CMK (cell line): ENCODE data around the gene ATP13A1.

Experiments used
- DNase-seq: peaks from one replicate; pipeline ENCODE4 v3.0.0-alpha.2; 2010; ENCODE audit warnings: low read depth

The ATP13A1 gene

DNA sequence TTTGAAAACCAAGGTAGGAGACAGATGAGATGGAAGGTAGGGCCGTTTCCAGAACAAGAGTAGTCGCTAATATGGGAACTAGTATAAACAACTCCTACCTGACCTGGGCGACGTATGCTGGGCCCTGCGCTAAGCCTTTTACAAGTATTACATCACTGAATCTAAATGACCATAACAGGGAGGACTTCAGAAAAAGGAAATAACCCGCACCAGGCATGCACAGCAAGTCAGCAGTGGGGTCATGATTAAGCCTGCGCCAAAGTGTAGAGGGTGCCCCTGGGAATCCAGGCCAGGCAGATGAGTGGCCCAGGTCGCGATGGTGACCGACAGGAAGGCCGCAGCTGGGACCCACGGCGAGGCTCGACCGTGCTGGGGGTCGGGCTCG lies 613 bp downstream of the ATP13A1 start:
- no peak for DNase-seq

DNA sequence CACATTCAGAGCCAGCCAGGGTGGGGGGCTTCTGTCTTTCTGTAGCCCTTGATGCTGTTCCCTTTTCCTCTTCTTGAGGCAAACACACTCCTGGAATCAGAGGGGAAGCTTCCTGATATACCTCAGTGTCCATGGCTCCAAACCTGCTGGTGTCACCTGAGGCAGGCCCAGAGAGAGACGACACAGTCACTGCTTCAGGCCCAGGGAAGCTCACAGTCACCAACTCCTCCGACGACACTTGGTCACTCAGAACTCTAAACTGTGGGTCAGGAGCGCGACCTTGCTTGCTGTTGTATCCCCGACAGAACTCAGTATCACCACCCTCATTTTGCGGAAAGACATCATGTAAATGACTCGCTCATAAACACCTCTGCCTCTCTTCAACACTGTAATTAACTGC lies 1.1 kb downstream of the ATP13A1 start:
- DNase-seq = no peak

DNA sequence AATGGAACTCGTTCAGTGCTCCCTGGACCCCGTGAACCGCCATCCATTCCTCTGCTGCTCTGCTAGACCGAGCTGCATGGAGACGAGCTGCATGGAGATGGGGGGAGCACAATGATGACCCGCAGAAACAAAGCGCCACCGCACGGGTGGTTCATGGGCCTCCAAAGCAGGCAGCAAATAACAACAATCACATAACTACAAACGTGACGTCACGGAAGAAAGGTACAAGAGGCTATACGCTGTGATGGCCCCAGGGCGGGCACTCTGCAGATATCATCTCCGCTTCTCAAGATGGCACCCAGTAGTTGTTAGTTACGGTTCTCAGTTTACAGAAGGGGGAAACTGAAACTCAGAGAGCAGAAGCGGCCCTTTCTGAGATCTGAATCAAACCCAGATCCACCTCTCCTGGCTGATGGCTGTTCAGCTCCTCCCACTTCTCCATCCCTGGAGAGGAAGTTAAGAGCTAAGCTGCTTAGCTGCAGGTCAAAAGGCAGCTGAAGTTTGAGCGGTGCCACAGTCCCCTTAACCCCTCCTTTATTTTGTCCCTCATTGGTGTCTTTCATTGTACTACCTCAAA lies 1.7 kb downstream of the ATP13A1 start:
- DNase-seq = no peak

DNA sequence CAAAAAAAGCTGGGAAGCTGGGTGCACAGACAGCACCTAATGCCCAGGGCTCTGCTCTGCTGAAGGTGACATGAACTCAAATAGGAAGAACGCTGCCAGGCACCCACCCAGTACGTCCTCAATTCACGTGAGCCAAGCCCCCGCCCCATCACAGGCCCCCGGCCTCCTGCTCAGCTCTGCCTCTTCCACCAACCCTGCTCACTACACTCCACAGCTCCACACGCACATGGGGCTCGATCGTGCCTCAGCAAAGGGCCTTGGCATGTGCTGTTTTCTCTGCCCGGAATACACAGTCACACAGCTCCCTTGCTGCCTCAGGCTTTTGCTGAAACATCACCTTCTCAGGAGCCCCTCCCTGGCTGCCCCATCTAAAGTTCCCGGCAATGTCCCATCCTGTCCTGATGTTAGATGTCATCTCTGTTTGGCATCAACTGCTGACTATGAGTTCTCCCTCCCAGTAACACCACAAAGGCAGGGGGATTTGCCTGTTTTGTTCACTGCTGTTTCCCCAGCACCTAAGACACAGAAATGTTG lies 2.3 kb downstream of the ATP13A1 start:
- DNase-seq = no peak

GRCh38 chr19:19659646-19660245 lies 3.7 kb downstream of the ATP13A1 start:
- no peak for DNase-seq

DNA sequence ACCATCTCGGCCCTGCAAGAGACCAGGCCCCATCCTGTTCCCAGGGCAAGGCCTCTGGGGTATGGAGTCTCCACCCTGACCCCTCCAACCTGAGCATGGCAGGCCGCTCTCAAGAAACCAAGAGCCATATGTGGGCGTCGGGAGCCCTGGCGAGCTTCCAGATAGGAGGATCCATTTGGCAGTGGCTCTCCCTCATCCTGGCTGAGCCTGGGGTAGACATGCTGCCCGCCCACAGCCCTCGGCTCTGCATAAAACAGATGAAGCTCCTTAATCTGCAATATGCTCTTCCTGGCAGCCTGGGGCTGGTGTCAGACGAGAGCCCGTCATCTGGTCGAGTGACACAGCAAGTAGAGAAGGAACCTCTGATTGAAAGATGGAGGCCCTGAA lies 6.1 kb downstream of the ATP13A1 start:
- no peak for DNase-seq

- no peak for DNase-seq
Observed at GRCh38 chr19:19656451-19657396, 6.8 kb downstream of the ATP13A1 start.

- DNase-seq = no peak
Observed at GRCh38 chr19:19655641-19656343, 7.7 kb downstream of the ATP13A1 start.

DNA sequence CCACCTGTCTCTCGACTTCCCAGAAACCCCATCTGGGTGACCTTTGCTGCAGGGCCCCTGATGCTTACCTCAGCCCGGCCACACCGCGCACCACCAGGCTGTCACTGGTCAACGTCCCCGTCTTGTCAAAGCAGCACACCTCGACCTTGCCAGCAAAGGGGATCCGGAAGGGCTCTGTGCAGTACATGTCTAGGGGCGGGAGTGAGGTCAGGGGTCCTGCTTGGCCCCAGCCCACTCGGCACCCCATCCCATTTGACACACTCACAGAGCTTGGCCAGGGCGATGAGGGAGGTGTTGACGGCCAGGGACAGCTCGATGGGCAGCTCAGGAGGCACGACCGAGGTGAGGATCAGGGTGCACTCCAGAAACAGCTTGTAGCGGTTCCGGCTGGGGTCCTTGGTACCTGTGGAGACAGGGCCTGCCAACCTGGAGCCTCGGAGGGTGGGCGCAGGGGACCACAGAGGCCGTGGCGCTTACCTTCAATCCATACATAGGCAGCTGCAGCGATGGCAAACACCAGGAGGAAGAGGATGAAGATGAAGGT lies 8.4 kb downstream of the ATP13A1 start:
- no peak for DNase-seq

GRCh38 chr19:19654441-19654840 lies 9.0 kb downstream of the ATP13A1 start:
- DNase-seq = no peak

DNA sequence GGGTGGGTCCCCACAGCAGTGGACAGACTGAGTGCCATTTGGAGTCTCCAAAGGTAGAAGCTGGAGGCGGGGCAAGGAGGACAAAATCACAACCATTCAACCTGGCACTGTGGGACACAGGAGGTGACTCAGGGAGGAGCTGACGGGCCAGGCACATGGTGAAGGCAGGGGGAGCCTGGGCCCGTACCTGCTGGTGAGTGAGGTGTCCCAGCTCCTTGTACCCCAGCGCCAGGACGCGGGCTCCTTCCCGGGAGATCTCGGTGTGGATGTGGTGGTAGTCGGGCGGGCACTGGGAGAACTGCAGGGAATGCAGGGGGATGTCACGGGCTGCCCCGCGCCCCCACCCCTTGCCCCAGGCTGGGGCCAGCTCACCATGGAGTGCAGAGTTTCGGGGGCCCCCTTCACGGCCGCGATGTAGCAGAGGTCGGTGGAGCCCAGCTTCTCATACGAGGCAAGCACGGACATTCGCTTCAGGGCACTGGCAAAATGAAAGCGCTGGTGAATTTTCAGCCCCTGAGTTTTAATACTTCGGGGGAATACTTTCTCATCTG lies 9.8 kb downstream of the ATP13A1 start:
- DNase-seq = no peak

DNA sequence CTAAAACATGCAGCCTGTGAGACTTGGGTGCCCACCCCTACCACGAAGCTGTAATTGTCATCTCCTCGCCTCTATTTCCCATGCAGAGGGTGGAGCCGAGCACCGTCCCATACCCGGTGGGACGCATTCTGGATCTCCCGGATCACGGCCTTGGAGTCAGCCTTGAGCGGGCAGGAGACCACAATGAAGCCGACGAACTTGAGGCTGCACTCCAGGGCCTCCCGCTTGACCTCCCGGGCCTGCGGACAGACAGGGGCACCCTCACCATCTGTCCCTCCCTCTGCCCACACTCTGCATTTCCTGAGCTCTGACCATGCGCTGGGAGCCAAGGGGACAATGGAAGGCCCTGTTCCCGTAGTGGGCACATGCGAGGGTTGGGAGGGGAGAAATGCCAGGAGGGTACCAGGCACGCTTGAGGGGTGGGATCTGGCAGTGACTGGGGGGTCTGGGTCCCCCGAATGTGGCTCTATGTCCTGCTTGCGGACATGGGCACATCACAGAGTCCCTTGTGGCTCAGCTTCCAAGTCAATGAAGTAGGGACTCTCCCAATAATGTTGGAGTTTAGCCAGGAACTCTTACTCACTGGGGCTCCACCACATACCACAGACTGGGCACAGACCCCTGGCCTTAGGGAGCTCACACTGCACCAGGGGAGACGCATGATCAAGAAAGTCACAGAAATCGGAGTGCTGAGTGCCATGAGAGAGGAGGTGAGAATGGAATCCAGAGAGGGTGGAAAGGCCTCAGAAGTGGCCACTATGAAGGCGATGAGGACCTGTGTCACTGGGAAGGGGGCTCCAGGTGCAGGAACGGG lies 10.8 kb downstream of the ATP13A1 start:
- DNase-seq = no peak

- DNase-seq = no peak
Observed at GRCh38 chr19:19651076-19651475, 12.4 kb downstream of the ATP13A1 start.

- DNase-seq = no peak
Observed at GRCh38 chr19:19650331-19650730, 13.1 kb downstream of the ATP13A1 start.

- no peak for DNase-seq
Observed at GRCh38 chr19:19649580-19649995, 13.9 kb downstream of the ATP13A1 start.

GRCh38 chr19:19649155-19649554 lies 14.3 kb downstream of the ATP13A1 start:
- DNase-seq = no peak

DNA sequence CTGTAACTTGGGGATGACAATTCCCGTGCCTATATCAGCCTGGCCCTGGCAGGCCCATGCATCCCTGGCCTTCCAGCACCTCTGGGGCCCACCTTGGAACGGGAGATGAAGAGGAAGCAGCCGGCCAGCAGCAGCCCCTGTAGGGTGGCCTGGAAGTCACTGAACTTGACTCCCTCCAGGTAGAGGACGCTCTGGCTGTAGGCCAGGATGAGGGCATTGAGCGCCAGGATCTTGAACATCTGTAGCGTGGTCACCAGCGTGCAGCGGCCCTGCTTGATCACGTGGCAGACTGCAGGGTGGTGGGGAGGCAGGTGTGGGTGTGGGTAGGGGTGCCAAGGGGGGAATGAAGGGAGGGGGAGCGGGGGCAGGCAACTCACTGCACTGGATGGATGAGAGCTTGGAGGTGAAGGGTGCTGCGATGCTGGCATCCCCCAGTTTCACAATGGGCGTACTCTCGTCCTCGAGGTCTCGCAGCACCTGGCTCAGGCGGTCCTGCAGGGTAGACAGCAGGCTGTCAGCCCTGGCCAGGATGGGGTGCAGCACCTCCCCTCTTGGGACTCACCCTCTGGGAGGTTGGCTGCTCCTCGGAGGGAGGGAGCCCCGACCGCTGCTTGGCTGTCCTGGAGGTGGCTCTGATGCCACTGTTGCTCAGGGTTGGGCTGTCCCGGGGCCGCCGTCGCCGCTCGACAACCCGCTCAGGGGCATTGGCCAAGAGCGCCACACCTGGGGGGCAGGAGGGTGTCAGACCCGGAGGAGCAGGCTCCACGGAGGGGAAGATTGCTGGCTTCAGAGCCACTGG lies 16.2 kb downstream of the ATP13A1 start:
- DNase-seq = no peak

DNA sequence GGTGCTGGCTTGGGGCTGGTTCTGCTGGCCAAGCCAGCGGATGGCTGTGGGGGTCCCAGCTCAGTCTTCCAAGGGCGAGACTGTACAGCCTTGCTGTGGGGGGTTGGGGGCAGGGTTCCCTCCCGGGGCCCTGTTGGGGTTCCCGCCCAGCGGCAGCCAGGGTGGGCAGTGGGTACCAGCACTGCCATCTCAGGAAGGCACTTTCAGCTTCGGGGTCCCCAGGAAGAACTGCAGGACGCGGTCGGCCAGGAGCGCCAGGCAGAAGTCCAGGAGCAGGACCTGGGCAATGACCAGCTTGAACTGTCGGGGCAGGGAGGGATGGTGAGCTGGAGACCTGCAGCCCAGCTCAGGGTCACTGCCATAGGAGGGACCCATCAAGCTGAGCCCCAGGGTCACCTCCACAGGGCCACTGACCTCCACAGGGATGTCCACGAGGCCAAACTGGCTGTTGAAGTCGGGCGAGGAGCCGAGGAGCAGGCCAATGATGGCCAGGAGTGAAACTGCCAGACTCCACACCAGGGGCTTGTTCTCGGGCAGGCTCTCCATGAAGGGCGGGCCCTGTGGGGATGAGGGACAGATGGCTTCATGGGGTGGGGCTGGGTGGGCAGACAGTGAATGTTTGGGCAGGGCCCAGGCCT lies 18.1 kb downstream of the ATP13A1 start:
- no peak for DNase-seq

DNA sequence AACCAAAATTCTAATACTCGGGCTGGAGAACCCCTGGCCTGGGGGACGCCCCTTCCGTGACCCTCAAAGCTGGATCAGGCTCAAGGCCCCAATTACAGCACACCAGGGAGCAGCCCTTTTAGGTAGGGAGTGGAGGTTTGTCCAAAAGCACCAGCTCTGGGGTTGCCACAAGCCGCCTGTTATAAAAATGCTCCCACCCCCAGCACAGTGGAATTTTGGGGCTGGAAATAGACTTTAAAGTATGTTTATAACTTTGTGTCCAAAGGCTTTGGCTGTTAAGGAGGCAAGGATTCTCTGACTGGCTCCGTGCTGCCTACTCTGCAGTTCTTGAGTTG lies 19.5 kb downstream of the ATP13A1 start:
- no peak for DNase-seq
